HG02571 (cell line): ENCODE data around the gene PPP1CB.

Experiments
- ATAC-seq: cut with Tn5 transposase; IDR thresholded peaks from one replicate; pipeline ENCODE4 v1.9.1; 2021; ENCODE audit warnings: mild to moderate bottlenecking, moderate library complexity; ENCODE audit not compliant: unreplicated experiment

PPP1CB gene

GRCh38 chr2:28751252-28751955 is at the start of gene PPP1CB:
PPP1CB (plus strand) TSS chr2:28751830; CDS start chr2:28752125, 295 bp downstream.
- ATAC-seq: peak; percentile 83

GRCh38 chr2:28702415-28702861 is 49.2 kb upstream of the PPP1CB start:
- ATAC-seq: no peak

- no peak for ATAC-seq
Observed at GRCh38 chr2:28702878-28703277, 48.8 kb upstream of the PPP1CB start.

- ATAC-seq: no peak
Observed at GRCh38 chr2:28704621-28705020, 47.0 kb upstream of the PPP1CB start.

- no peak for ATAC-seq
Observed at GRCh38 chr2:28705751-28706440, 45.7 kb upstream of the PPP1CB start.

GRCh38 chr2:28707592-28707991 is 44.0 kb upstream of the PPP1CB start:
- ATAC-seq: no peak

- ATAC-seq: no peak
Observed at GRCh38 chr2:28709101-28709500, 42.5 kb upstream of the PPP1CB start.

GRCh38 chr2:28710545-28710944 is 41.1 kb upstream of the PPP1CB start:
- ATAC-seq: no peak

- no peak for ATAC-seq
Observed at GRCh38 chr2:28713577-28714298, 37.9 kb upstream of the PPP1CB start.

- ATAC-seq: no peak
Observed at GRCh38 chr2:28716265-28716865, 35.3 kb upstream of the PPP1CB start.

- ATAC-seq: no peak
Observed at GRCh38 chr2:28717339-28717758, 34.3 kb upstream of the PPP1CB start.

GRCh38 chr2:28720345-28720744 is 31.3 kb upstream of the PPP1CB start:
- no peak for ATAC-seq

GRCh38 chr2:28721601-28722191 is 29.9 kb upstream of the PPP1CB start:
- no peak for ATAC-seq

GRCh38 chr2:28725021-28725711 is 26.5 kb upstream of the PPP1CB start:
- no peak for ATAC-seq

- no peak for ATAC-seq
Observed at GRCh38 chr2:28726177-28726576, 25.5 kb upstream of the PPP1CB start.

- ATAC-seq: no peak
Observed at GRCh38 chr2:28729698-28730097, 21.9 kb upstream of the PPP1CB start.

GRCh38 chr2:28730641-28731146 is 20.9 kb upstream of the PPP1CB start:
- ATAC-seq: no peak

GRCh38 chr2:28735511-28735910 is 16.1 kb upstream of the PPP1CB start:
- no peak for ATAC-seq

GRCh38 chr2:28736034-28736433 is 15.6 kb upstream of the PPP1CB start:
- ATAC-seq: no peak

GRCh38 chr2:28737655-28738054 is 14.0 kb upstream of the PPP1CB start:
- ATAC-seq: no peak
